A673 (cell line): Measurements from ENCODE around the gene GPRC5D. TPM values are rescaled to one million over a fixed set of nuclear protein-coding genes. Genes with fewer than 3 reads are reported as not detected.

Source experiments
- BruUV-seq: library from RNA; stranded (reverse); fragments of 400-500 nt; replicated peaks from 2 replicates; lab custom pipeline; 2021; lab: Mats Ljungman, UMichigan
- CTCF ChIA-PET: fragments of 300-600 bp; sonication (Branson Sonifier 250); formaldehyde crosslinking; loops from one replicate; lab custom pipeline; 2022; ENCODE audit warnings: antibody characterized with exemption; lab: Charles Lee
- POLR2A ChIA-PET: fragments of 300-600 bp; sonication (Branson Sonifier 250); formaldehyde crosslinking; loops from one replicate; lab custom pipeline; 2022; ENCODE audit warnings: antibody characterized with exemption; ENCODE audit not compliant: low non-redundant PET; lab: Charles Lee
- DNase-seq: peaks from one replicate; pipeline ENCODE4 v3.0.0-alpha.2; 2015; ENCODE audit warnings: low spot score
- H3K27ac ChIP-seq: fragments of 200-600 bp; sonication (generic); 2 replicates; pipeline ENCODE4 v1.5.1; 2016; ENCODE audit warnings: mixed run types, low read depth, mild to moderate bottlenecking, mixed read lengths, antibody characterized with exemption, low read length; ENCODE audit not compliant: poor library complexity, severe bottlenecking
- H3K27me3 ChIP-seq: fragments of 200-600 bp; sonication (generic); replicated peaks from 2 replicates; pipeline ENCODE4 v1.6.1; 2017; ENCODE audit warnings: mixed run types, low read depth, mild to moderate bottlenecking, mixed read lengths, antibody characterized with exemption, low read length; ENCODE audit not compliant: insufficient read depth, poor library complexity
- H3K36me3 ChIP-seq: fragments of 200-600 bp; sonication (generic); 2 replicates; pipeline ENCODE4 v1.6.1; 2016; ENCODE audit warnings: mixed run types, mild to moderate bottlenecking, mixed read lengths, antibody characterized with exemption, low read length; ENCODE audit not compliant: insufficient read depth, poor library complexity, severe bottlenecking
- H3K4me1 ChIP-seq: fragments of 200-600 bp; sonication (generic); 2 replicates; pipeline ENCODE4 v1.6.1; 2017; ENCODE audit warnings: mixed run types, mild to moderate bottlenecking, mixed read lengths, antibody characterized with exemption, low read length; ENCODE audit not compliant: insufficient read depth, poor library complexity, severe bottlenecking
- H3K4me3 ChIP-seq: fragments of 200-600 bp; sonication (generic); 2 replicates; pipeline ENCODE4 v1.5.1; 2016; ENCODE audit warnings: low read depth, mixed run types, mild to moderate bottlenecking, mixed read lengths, low read length; ENCODE audit not compliant: poor library complexity, severe bottlenecking
- H3K9me3 ChIP-seq: fragments of 200-600 bp; sonication (generic); 2 replicates; pipeline ENCODE4 v1.6.1; 2016; ENCODE audit warnings: mixed run types, low read depth, mild to moderate bottlenecking, mixed read lengths, antibody characterized with exemption, low read length; ENCODE audit not compliant: poor library complexity, severe bottlenecking
- EZH2 ChIP-seq: fragments of 200-600 bp; sonication (generic); IDR thresholded peaks from 2 replicates; pipeline ENCODE4 v1.6.1; 2017; ENCODE audit warnings: borderline replicate concordance, low read depth, mild to moderate bottlenecking, mixed read lengths, antibody characterized with exemption, low read length; ENCODE audit not compliant: poor library complexity, severe bottlenecking
- intact Hi-C: fragments of 100-400 bp; cut with micrococcal nuclease; formaldehyde crosslinking; loops from one replicate; pipeline ENCODE4 v1.10.0; 2022; ENCODE audit not compliant: unreplicated experiment
- total RNA-seq: library from RNA; stranded (reverse); gene quantifications from 2 replicates; pipeline ENCODE4 v1.2.3, GENCODE V29; 2021
- TF ChIP-seq, protein P1 (sequence below): fragments of 300-800, 200-600 bp; sonication (generic); conservative IDR thresholded peaks from 2 replicates; pipeline ENCODE4 v1.5.1; 2017; ENCODE audit warnings: low read depth, mild to moderate bottlenecking, antibody characterized with exemption, low read length, moderate library complexity, mixed read lengths

The GPRC5D gene
- total RNA-seq, 1 experiment from 2014 or later: not detected

DNA sequence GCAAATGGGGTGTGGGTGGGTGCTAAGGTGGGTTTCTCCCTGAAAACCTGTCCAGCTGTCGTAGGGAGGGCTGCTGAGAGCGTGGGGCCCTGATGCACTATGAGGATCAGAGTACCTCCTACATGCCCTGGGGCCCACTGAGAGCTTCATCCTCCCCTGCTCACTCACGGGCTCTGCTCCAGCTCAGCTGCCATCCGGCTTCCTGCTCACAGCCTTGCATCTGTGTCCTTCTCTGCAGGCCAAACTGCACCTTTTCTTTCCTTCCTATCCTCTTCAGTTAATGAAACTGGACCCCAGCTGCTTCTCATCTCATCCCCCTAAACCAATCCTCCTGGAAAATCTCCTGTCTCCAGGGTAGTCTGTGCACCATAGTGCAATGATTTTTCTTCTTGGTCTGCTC is 22.2 kb upstream of the GPRC5D start:
- Histone ChIP-seq H3K27ac (no peak overlapping the region), H3K36me3 (no peaks in the 10 kb centered on the region), H3K27me3 (no peaks in the 10 kb centered on the region), H3K9me3 (no peaks in the 10 kb centered on the region), H3K4me1 (no peaks in the 10 kb centered on the region), H3K4me3 (no peak overlapping the region)
- no peak for TF ChIP-seq EZH2
- intact Hi-C loops: no loop called here
- CTCF ChIA-PET: no interaction called here
- BruUV-seq: no TSS peak
- POLR2A ChIA-PET: no interaction called here
- no peak for DNase-seq

DNA sequence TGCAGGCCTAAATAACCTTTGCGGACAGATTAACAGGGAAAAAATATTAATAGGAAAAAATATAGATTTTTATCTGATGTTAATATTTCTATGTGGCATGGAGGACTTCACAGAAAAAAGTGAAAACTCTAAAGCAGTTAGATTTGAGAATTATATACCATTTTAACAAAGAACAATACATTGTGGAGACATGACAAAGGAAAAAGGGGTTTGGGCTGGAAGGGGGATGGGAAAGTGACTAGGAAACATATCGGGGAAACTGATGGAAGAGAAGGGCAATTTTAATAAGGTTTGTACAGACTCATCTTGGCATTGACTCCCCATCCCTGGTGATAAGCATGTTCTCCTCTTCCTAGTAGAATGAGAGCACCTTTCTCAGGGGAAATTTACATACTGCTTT is 21.0 kb upstream of the GPRC5D start:
- TF ChIP-seq EZH2: no peak
- TF ChIP-seq, protein P1, sequence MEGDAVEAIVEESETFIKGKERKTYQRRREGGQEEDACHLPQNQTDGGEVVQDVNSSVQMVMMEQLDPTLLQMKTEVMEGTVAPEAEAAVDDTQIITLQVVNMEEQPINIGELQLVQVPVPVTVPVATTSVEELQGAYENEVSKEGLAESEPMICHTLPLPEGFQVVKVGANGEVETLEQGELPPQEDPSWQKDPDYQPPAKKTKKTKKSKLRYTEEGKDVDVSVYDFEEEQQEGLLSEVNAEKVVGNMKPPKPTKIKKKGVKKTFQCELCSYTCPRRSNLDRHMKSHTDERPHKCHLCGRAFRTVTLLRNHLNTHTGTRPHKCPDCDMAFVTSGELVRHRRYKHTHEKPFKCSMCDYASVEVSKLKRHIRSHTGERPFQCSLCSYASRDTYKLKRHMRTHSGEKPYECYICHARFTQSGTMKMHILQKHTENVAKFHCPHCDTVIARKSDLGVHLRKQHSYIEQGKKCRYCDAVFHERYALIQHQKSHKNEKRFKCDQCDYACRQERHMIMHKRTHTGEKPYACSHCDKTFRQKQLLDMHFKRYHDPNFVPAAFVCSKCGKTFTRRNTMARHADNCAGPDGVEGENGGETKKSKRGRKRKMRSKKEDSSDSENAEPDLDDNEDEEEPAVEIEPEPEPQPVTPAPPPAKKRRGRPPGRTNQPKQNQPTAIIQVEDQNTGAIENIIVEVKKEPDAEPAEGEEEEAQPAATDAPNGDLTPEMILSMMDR: no peak
- BruUV-seq: no TSS peak

DNA sequence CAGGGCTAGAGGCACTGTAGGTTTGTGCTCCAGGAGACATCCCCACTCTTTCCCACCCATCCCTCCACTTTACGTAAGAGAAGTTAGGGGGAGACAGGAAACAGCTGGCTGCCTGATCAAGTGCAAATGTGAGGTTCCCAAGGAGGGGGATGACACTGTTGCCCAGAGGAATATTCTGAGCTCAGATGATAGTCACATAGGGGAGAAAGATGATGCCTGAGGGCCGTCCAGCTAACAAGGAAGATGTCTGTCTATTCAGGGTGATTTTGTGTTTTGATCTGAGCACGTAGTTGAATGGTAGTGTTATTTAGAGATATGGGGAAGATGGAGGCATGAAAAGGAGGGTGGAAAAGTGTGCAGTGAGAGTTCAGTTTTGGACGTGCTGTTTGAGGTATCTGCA is 13.9 kb upstream of the GPRC5D start:
- DNase-seq: no peak
- POLR2A ChIA-PET: no interaction called here
- Histone ChIP-seq H3K27ac (no peak overlapping the region), H3K4me1 (no peaks in the 10 kb centered on the region), H3K4me3 (no peak overlapping the region), H3K36me3 (no peaks in the 10 kb centered on the region), H3K9me3 (no peaks in the 10 kb centered on the region), H3K27me3 (no peaks in the 10 kb centered on the region)
- BruUV-seq: no TSS peak
- CTCF ChIA-PET: no interaction called here
- no peak for TF ChIP-seq EZH2
- TF ChIP-seq, protein P1: no peak
- intact Hi-C loops: no loop called here

More for the DNA sequence above, 21.0 kb upstream of the GPRC5D start:
- intact Hi-C loops: no loop called here
- H3K27me3 ChIP-seq: no peaks in the 10 kb centered on the region
- no peaks in the 10 kb centered on the region for H3K4me1 ChIP-seq
- H3K27ac ChIP-seq: no peak overlapping the region
- H3K36me3 ChIP-seq: no peaks in the 10 kb centered on the region
- no peaks in the 10 kb centered on the region for H3K9me3 ChIP-seq
- no peak overlapping the region for H3K4me3 ChIP-seq
- no peak for DNase-seq
- ChIA-PET POLR2A (no interaction called here), CTCF (no interaction called here)

DNA sequence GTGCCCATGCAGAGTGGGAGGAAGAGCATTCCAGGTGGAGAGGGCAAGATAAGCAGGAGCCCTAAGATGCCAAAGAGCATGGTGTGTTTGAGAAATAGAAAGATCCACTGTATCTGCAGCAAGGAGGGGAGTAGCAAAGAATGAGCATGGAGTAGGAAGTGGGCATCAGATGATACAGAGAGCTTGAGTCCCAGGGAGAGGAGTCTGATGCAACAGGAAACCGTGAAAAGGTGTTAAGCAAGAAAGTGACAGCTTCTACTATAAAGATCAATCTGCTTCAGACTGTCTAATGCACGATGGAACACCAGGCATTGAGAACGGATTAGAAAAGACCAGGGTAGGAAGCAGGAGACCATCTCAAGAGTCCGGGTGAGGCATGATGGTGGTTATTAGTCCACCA is 12.3 kb upstream of the GPRC5D start:
- ChIA-PET POLR2A (no interaction called here), CTCF (no interaction called here)
- TF ChIP-seq EZH2: no peak
- TF ChIP-seq, protein P1: no peak
- H3K27me3 ChIP-seq: no peaks in the 10 kb centered on the region
- H3K36me3 ChIP-seq: no peaks in the 10 kb centered on the region
- no peaks in the 10 kb centered on the region for H3K9me3 ChIP-seq
- H3K4me3 ChIP-seq: no peak overlapping the region
- no peaks in the 10 kb centered on the region for H3K4me1 ChIP-seq
- intact Hi-C loops: no loop called here
- no TSS peak for BruUV-seq
- no peak for DNase-seq
- no peak overlapping the region for H3K27ac ChIP-seq
